GM18526 (cell line): ENCODE results near the gene ENGASE.

Experiments
- POLR2A ChIP-seq: IDR thresholded peaks from 3 replicates; pipeline ENCODE4 v1.6.1; 2011; ENCODE audit not compliant: insufficient read length; ENCODE audit errors: extremely low read depth

Gene ENGASE

GRCh38 chr17:79057737-79058385 lies 16.8 kb upstream of the ENGASE start:
- no peak for TF ChIP-seq POLR2A

GRCh38 chr17:79062691-79063090 lies 11.9 kb upstream of the ENGASE start:
- no peak for TF ChIP-seq POLR2A

GRCh38 chr17:79064026-79064425 lies 10.6 kb upstream of the ENGASE start:
- no peak for TF ChIP-seq POLR2A

GRCh38 chr17:79065105-79065670 lies 9.4 kb upstream of the ENGASE start:
- TF ChIP-seq POLR2A, result no peak

- TF ChIP-seq POLR2A, result no peak
Measured at GRCh38 chr17:79066963-79067362, 7.7 kb upstream of the ENGASE start.

GRCh38 chr17:79070266-79070880 lies 4.3 kb upstream of the ENGASE start:
- no peak for TF ChIP-seq POLR2A

- TF ChIP-seq POLR2A, result no peak
Measured at GRCh38 chr17:79071161-79071740, 3.4 kb upstream of the ENGASE start.

GRCh38 chr17:79072544-79072943 lies 2.1 kb upstream of the ENGASE start:
- no peak for TF ChIP-seq POLR2A

GRCh38 chr17:79073016-79073705 lies 1.5 kb upstream of the ENGASE start:
- TF ChIP-seq POLR2A, result no peak

GRCh38 chr17:79073706-79074088 lies 927 bp upstream of the ENGASE start:
- TF ChIP-seq POLR2A, result no peak

GRCh38 chr17:79075446-79075750 lies 774 bp downstream of the ENGASE start:
- no peak for TF ChIP-seq POLR2A

- TF ChIP-seq POLR2A, result no peak
Measured at GRCh38 chr17:79075861-79076406, 1.3 kb downstream of the ENGASE start.

- TF ChIP-seq POLR2A, result no peak
Measured at GRCh38 chr17:79077587-79077986, 3.0 kb downstream of the ENGASE start.

GRCh38 chr17:79078476-79079190 lies 4.0 kb downstream of the ENGASE start:
- no peak for TF ChIP-seq POLR2A
